A673 (cell line): ENCODE data around the gene AP2A1.

Source experiments
- EZH2 ChIP-seq: fragments of 200-600 bp; sonication (generic); IDR thresholded peaks from 2 replicates; pipeline ENCODE4 v1.6.1; 2017; ENCODE audit warnings: borderline replicate concordance, low read depth, mild to moderate bottlenecking, mixed read lengths, antibody characterized with exemption, low read length; ENCODE audit not compliant: poor library complexity, severe bottlenecking
- TF ChIP-seq, protein P1 (sequence below): fragments of 300-800, 200-600 bp; sonication (generic); conservative IDR thresholded peaks from 2 replicates; pipeline ENCODE4 v1.5.1; 2017; ENCODE audit warnings: low read depth, mild to moderate bottlenecking, antibody characterized with exemption, low read length, moderate library complexity, mixed read lengths

DNA sequence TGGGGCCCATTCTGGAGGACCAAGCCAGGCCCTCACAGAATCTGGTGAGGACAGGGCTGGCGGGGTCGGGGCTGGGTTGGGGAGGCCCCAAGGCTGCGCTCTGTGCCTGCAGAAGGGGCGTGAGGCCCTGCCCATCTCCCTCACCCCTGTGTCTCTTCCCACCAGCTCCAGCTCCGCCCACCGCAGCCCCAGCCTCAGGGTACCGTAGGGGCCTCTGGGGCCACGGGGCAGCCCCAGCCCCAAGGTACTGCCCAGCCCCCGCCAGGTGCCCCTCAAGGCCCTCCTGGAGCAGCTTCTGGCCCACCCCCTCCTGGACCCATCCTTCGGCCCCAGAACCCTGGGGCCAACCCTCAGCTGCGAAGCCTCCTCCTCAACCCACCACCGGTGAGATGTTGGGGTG is 68.8 kb downstream of the AP2A1 start:
- TF ChIP-seq, protein P1, sequence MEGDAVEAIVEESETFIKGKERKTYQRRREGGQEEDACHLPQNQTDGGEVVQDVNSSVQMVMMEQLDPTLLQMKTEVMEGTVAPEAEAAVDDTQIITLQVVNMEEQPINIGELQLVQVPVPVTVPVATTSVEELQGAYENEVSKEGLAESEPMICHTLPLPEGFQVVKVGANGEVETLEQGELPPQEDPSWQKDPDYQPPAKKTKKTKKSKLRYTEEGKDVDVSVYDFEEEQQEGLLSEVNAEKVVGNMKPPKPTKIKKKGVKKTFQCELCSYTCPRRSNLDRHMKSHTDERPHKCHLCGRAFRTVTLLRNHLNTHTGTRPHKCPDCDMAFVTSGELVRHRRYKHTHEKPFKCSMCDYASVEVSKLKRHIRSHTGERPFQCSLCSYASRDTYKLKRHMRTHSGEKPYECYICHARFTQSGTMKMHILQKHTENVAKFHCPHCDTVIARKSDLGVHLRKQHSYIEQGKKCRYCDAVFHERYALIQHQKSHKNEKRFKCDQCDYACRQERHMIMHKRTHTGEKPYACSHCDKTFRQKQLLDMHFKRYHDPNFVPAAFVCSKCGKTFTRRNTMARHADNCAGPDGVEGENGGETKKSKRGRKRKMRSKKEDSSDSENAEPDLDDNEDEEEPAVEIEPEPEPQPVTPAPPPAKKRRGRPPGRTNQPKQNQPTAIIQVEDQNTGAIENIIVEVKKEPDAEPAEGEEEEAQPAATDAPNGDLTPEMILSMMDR = no peak
- TF ChIP-seq EZH2 = no peak
